Left cardiac atrium (tissue), 2 donors: ENCODE measurements around the gene NXPH4. TPM values are rescaled to one million over a fixed set of nuclear protein-coding genes. Genes with fewer than 3 reads are reported as not detected.

Source experiments
- microRNA-seq, 2 donors: library from miRNA; unstranded; fragments of <30 nt; microRNA quantifications; one replicate each; pipeline ENCODE4 v1.2.0, GENCODE V29; 2020
- total RNA-seq, 2 donors: library from RNA; stranded (reverse); fragmentation: NEBNext Ultra II Directional; extraction: Animal tissue kit (Norgen Biotek cat#: 25700); gene quantifications; one replicate each; pipeline ENCODE4 v1.2.1, GENCODE V29; 2021
- donor health status: DM: no; HTN: yes; CAD: no; lungs with severe emphysema.
- donor health status: DM: yes; HTN: yes; CAD: no.

The NXPH4 gene
- total RNA-seq, 2 donors from 2014 or later: 0.50 to 2.1 TPM

Small RNA genes within 50 kb of the gene (microRNA-seq; reads per million reads assigned to microRNA genes)
- gene MIR1228: 1.6 to 2.2 reads per million in 2 donors

Other genes with a start within 250 kb of the NXPH4 start
- gene ZBTB39, start 210.2 kb upstream of the NXPH4 start, total RNA-seq: 1 to 10 TPM; 3.8 to 4.5 TPM
- not detected for gene TAC3, start 200.3 kb upstream of the NXPH4 start, total RNA-seq
- gene MYO1A, start 166.7 kb upstream of the NXPH4 start, total RNA-seq: under 1 TPM; 0.09 to 0.13 TPM
- gene NEMP1, start 138.0 kb upstream of the NXPH4 start, total RNA-seq: 1 to 10 TPM; 2.8 to 5.3 TPM
- 10 to 100 TPM; 11.1 to 17.1 TPM for gene NAB2, start 127.7 kb upstream of the NXPH4 start, total RNA-seq
- 10 to 100 TPM; 77.7 to 78.1 TPM for gene STAT6, start 105.4 kb upstream of the NXPH4 start, total RNA-seq
- 100 to 1,000 TPM; 188 to 222 TPM for gene LRP1, start 88.3 kb upstream of the NXPH4 start, total RNA-seq
- gene LRP1-AS, start 69.2 kb upstream of the NXPH4 start, total RNA-seq: not detected
- gene SHMT2, start 12.9 kb downstream of the NXPH4 start, total RNA-seq: 10 to 100 TPM; 31.1 to 39.6 TPM
- 1 to 10 TPM; 1.2 to 2.7 TPM for gene STAC3, start 34.4 kb downstream of the NXPH4 start, total RNA-seq
- 10 to 100 TPM; 47.6 to 66.5 TPM for gene R3HDM2, start 214.2 kb downstream of the NXPH4 start, total RNA-seq
- gene INHBC, start 218.0 kb downstream of the NXPH4 start, total RNA-seq: not detected
- gene INHBE, start 238.5 kb downstream of the NXPH4 start, total RNA-seq: not detected
- 1 to 10 TPM in 1 of 2 donors, under 1 TPM in 1; 0.97 to 1.2 TPM for gene GLI1, start 243.0 kb downstream of the NXPH4 start, total RNA-seq